Keratinocyte (primary cell): ENCODE results near the gene NME9. TPM values are rescaled to one million over a fixed set of nuclear protein-coding genes. Genes with fewer than 3 reads are reported as not detected.

ENCODE experiments used
- DNase-seq: peaks from one replicate; pipeline ENCODE4 v3.0.0-alpha.2; 2011; ENCODE audit warnings: low read depth, missing footprints, low spot score
- FAIRE-seq: peaks from 2 replicates; lab custom pipeline; 2011; peaks lifted over from hg19 to GRCh38; lab: Jason Lieb, UNC
- H2AFZ ChIP-seq: 2 replicates; pipeline ENCODE4 v1.6.0; 2012; ENCODE audit warnings: low read length, control low read depth, inconsistent platforms; ENCODE audit not compliant: control insufficient read depth
- H3K27ac ChIP-seq: 2 replicates; pipeline ENCODE4 v1.5.1; 2011; ENCODE audit warnings: low read length; ENCODE audit not compliant: control insufficient read depth, insufficient read depth
- H3K27me3 ChIP-seq: 3 replicates; pipeline ENCODE4 v1.6.0; 2011; ENCODE audit warnings: low read length; ENCODE audit not compliant: control insufficient read depth, insufficient read depth; ENCODE audit errors: extremely low read depth
- H3K36me3 ChIP-seq, 2 experiments: 2 replicates in 1 of 2; 3 replicates in 1 of 2; pipeline ENCODE4 v1.5.1; 2011; ENCODE audit warnings: low read length in 2 of 2, mild to moderate bottlenecking in 1 of 2; ENCODE audit not compliant: control insufficient read depth in 2 of 2, insufficient read depth in 2 of 2; ENCODE audit errors: extremely low read depth in 1 of 2
- H3K4me1 ChIP-seq: 3 replicates; pipeline ENCODE4 v1.5.1; 2011; ENCODE audit warnings: low read length; ENCODE audit not compliant: control insufficient read depth, insufficient read depth; ENCODE audit errors: extremely low read depth
- H3K4me2 ChIP-seq: 3 replicates; pipeline ENCODE4 v1.6.0; 2011; ENCODE audit warnings: low read depth, low read length; ENCODE audit not compliant: control insufficient read depth, insufficient read depth; ENCODE audit errors: extremely low read depth
- H3K4me3 ChIP-seq, 3 experiments: fragments of 200-600 bp in 1 of 3; sonication (generic) in 1 of 3; 2 replicates in 2 of 3; 3 replicates in 1 of 3; pipeline ENCODE4 v1.5.1; 2011 to 2016; ENCODE audit warnings: low read length in 3 of 3, mild to moderate bottlenecking in 3 of 3, control low read depth in 2 of 3, inconsistent platforms in 1 of 3, low read depth in 1 of 3, mixed read lengths in 1 of 3, mixed run types in 1 of 3, moderate library complexity in 1 of 3; ENCODE audit not compliant: control insufficient read depth in 2 of 3, insufficient read depth in 2 of 3; ENCODE audit errors: extremely low read depth in 1 of 3
- H3K79me2 ChIP-seq: 2 replicates; pipeline ENCODE4 v1.6.0; 2012; ENCODE audit warnings: low read length; ENCODE audit not compliant: control insufficient read depth, insufficient read depth
- H3K9ac ChIP-seq: 3 replicates; pipeline ENCODE4 v1.6.0; 2011; ENCODE audit warnings: low read length; ENCODE audit not compliant: control insufficient read depth, insufficient read depth; ENCODE audit errors: extremely low read depth
- H3K9me1 ChIP-seq: 3 replicates; pipeline ENCODE4 v1.6.0; 2011; ENCODE audit warnings: low read length; ENCODE audit not compliant: control insufficient read depth, insufficient read depth; ENCODE audit errors: extremely low read depth
- H3K9me3 ChIP-seq: 2 replicates; pipeline ENCODE4 v1.5.1; 2012; ENCODE audit warnings: low read depth, low read length; ENCODE audit not compliant: control insufficient read depth
- H4K20me1 ChIP-seq: 3 replicates; pipeline ENCODE4 v1.6.0; 2011; ENCODE audit warnings: low read length; ENCODE audit not compliant: control insufficient read depth, insufficient read depth; ENCODE audit errors: extremely low read depth
- CTCF ChIP-seq, 3 experiments: IDR thresholded peaks in 1 of 3; conservative IDR thresholded peaks in 1 of 3; optimal IDR thresholded peaks in 1 of 3; 2 replicates in 2 of 3; 3 replicates in 1 of 3; pipeline versions ENCODE3 to v1.5.1; 2011; ENCODE audit warnings: low read length in 3 of 3, mild to moderate bottlenecking in 3 of 3, moderate library complexity in 2 of 3, control low read depth in 1 of 3, inconsistent platforms in 1 of 3; ENCODE audit not compliant: insufficient read depth in 2 of 3; ENCODE audit errors: extremely low read depth in 1 of 3
- EZH2 ChIP-seq: IDR thresholded peaks from one replicate; pipeline ENCODE4 v1.6.1; 2012; ENCODE audit warnings: inconsistent platforms, mild to moderate bottlenecking, low read length, moderate library complexity
- dilution Hi-C: fragments of 300-500 bp; cut with MboI; formaldehyde crosslinking; loops from one replicate; pipeline ENCODE4 v1.7.0; 2020; ENCODE audit warnings: low sequenced_read_pairs; ENCODE audit not compliant: extremely low pct_ligation_motif_present
- polyA plus RNA-seq, 5 experiments: library from polyadenylated mRNA; depleted of rRNA in 3 of 5; stranded (reverse) in 3 of 5; stranded (forward) in 1 of 5; unstranded in 1 of 5; fragments of >200 nt; gene quantifications; 1 replicate in 1 of 5; 2 replicates in 3 of 5; 3 replicates in 1 of 5; pipeline versions ENCODE4 v1.2.1 to v1.2.3, GENCODE V29; 2011 to 2012; ENCODE audit warnings: missing spikeins in 2 of 5, low read depth in 1 of 5, low replicate concordance in 1 of 5

The NME9 gene
- polyA plus RNA-seq, 1 donor (not counting 4 experiments of a cell fraction or from before 2014, with no cell fraction given): 0.05 TPM

DNA sequence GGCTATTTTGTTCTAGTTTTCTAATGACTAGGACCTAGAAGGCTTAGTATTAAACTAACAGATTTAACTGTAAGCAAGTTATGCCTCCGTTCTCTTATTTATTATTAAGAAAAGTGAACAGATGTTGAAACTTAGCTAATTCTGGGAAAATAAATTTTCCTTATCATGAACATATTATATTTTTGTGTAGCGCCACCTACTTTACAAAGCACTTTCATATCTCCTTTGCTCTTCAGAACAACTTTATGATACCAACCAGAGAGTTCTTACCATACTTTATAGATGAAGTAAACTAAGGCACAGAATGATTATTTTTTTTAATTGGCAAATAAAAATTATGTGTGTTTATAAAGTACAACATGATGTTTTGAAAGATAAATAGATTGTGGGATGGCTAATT, 59.4 kb downstream of the NME9 start:
- dilution Hi-C loops: no loop called here
- peaks cover 5 to 8% of the 10 kb centered on the region in 2 experiments for H3K36me3 ChIP-seq
- FAIRE-seq: no peak

GRCh38 chr3:138267083-138267482, 62.6 kb downstream of the NME9 start:
- peaks cover 0 to 4% of the 10 kb centered on the region in 2 experiments for H3K36me3 ChIP-seq
- no peak for FAIRE-seq

More for the DNA sequence above, 59.4 kb downstream of the NME9 start:
- no peaks in the 10 kb centered on the region for H3K4me1 ChIP-seq
- no peaks in the 10 kb centered on the region for H3K27me3 ChIP-seq
- H3K4me3 ChIP-seq: no peak overlapping the region
- no peaks in the 10 kb centered on the region for H4K20me1 ChIP-seq
- no peak overlapping the region for H3K9ac ChIP-seq
- H3K9me3 ChIP-seq: no peaks in the 10 kb centered on the region
- no peak overlapping the region for H3K27ac ChIP-seq
- H3K79me2 ChIP-seq: no peaks in the 10 kb centered on the region
- no peak for TF ChIP-seq EZH2
- H3K9me1 ChIP-seq: no peaks in the 10 kb centered on the region
- H3K4me2 ChIP-seq: no peak overlapping the region
- no peak for DNase-seq
- no peak overlapping the region for H2AFZ ChIP-seq

More at GRCh38 chr3:138267083-138267482, 62.6 kb downstream of the NME9 start:
- no peak for DNase-seq
- Histone ChIP-seq H3K9me3 (no peaks in the 10 kb centered on the region), H3K79me2 (no peaks in the 10 kb centered on the region), H4K20me1 (no peaks in the 10 kb centered on the region), H3K4me1 (no peaks in the 10 kb centered on the region), H3K27me3 (no peaks in the 10 kb centered on the region), H3K9ac (no peak overlapping the region), H3K9me1 (no peaks in the 10 kb centered on the region), H3K4me3 (no peak overlapping the region), H3K4me2 (no peak overlapping the region), H2AFZ (no peak overlapping the region), H3K27ac (no peak overlapping the region)
- dilution Hi-C loops: no loop called here
- TF ChIP-seq CTCF (optimal IDR thresholded peaks at IDR 0.05 in 1 of 3, IDR thresholded peaks at IDR 0.05 in 1 of 3, conservative IDR thresholded peaks at IDR 0.05 in 1 of 3; ENCODE audit: extremely low read depth in 1 of 3, insufficient read depth in 2 of 3, low read length in 3 of 3) (no peak), EZH2 (no peak)
